ENCODE results near the gene ASCL5. TPM values are rescaled to one million over a fixed set of nuclear protein-coding genes. Genes with fewer than 3 reads are reported as not detected.

The ASCL5 gene
- total RNA-seq, 1 experiment from 2014 or later = 0.15 TPM

- Histone ChIP-seq H2BK5ac (ENCODE audit: insufficient read length, low read length) (no peak overlapping the region), H3T11ph (ENCODE audit: low read length) (no peak overlapping the region), H3K4me1 (ENCODE audit: insufficient read depth, low read length) (no peaks in the 10 kb centered on the region), H4K5ac (ENCODE audit: insufficient read length, low read depth, low read length) (no peak overlapping the region), H3K4ac (ENCODE audit: low read depth, low read length) (no peak overlapping the region), H3K9ac (ENCODE audit: extremely low read depth, insufficient read length, low read length) (no peak overlapping the region), H2BK20ac (ENCODE audit: low read depth, low read length, poor library complexity, severe bottlenecking) (no peak overlapping the region), H2BK15ac (ENCODE audit: low read depth, low read length) (no peak overlapping the region), H3K79me1 (ENCODE audit: insufficient read depth, low read depth, low read length, poor library complexity, severe bottlenecking) (no peaks in the 10 kb centered on the region), H3K14ac (ENCODE audit: insufficient read depth, low read length) (no peak overlapping the region), H3K79me2 (ENCODE audit: insufficient read depth, low read length) (no peaks in the 10 kb centered on the region), H3K27me3 (ENCODE audit: insufficient read depth, low read length) (no peaks in the 10 kb centered on the region), H2AFZ (ENCODE audit: low read length) (no peak overlapping the region), H3K4me2 (ENCODE audit: insufficient read depth, insufficient read length, low read length) (no peak overlapping the region), H4K8ac (replicated peaks; ENCODE audit: insufficient read length, low read depth, low read length) (no peak overlapping the region), H3K18ac (ENCODE audit: insufficient read length, low read depth, low read length) (no peak overlapping the region), H3K27ac (ENCODE audit: insufficient read length, low read depth, low read length) (no peak overlapping the region), H2BK12ac (ENCODE audit: insufficient read length, low read depth, low read length) (no peak overlapping the region), H4K91ac (ENCODE audit: insufficient read length, low read depth, low read length) (no peak overlapping the region), H3K9me3 (ENCODE audit: control insufficient read depth, low read depth, low read length) (no peaks in the 10 kb centered on the region), H2BK120ac (ENCODE audit: low read depth, low read length, poor library complexity, severe bottlenecking) (no peak overlapping the region), H3K23me2 (ENCODE audit: insufficient read length, low read depth, low read length, poor library complexity, severe bottlenecking) (no peaks in the 10 kb centered on the region), H4K20me1 (ENCODE audit: control insufficient read depth, insufficient read depth, insufficient read length) (no peaks in the 10 kb centered on the region), H3K56ac (ENCODE audit: insufficient read length, low read depth, low read length) (no peak overlapping the region), H2AK5ac (ENCODE audit: insufficient read length, low read length) (no peak overlapping the region), H3K23ac (ENCODE audit: insufficient read length, low read depth, low read length) (no peak overlapping the region)
- no peak for TF ChIP-seq CTCF (conservative IDR thresholded peaks at IDR 0.05)
- Mint-ChIP-seq H3K27me3 (ENCODE audit: low read depth) (peaks cover 5% of the 10 kb centered on the region), H3K9me3 (no peaks in the 10 kb centered on the region), H3K4me1 (peaks cover 6 to 20% of the 10 kb centered on the region in 2 experiments), H3K27ac (peak overlapping the region in 1 of 3 experiments; percentile 28; a peak in 2 of 7 replicates), H3K4me3 (no peak overlapping the region), H3K36me3 (ENCODE audit: insufficient read depth in 1 of 3, low read depth in 3 of 3) (no peaks in the 10 kb centered on the region)
- no CpG with 5 or more reads among the region's 4 CpGs for WGBS (ENCODE audit: extremely low coverage, insufficient read length, low lambda C conversion rate)
- no peak for DNase-seq
These were observed 58.0 kb downstream of the ASCL5 start for GRCh38 chr1:201068976-201069375.
